ENCODE measurements around the gene NANP.

NANP gene

GRCh38 chr20:25571817-25572216, 52.0 kb downstream of the NANP start:
- DNase-seq = no peak

DNA sequence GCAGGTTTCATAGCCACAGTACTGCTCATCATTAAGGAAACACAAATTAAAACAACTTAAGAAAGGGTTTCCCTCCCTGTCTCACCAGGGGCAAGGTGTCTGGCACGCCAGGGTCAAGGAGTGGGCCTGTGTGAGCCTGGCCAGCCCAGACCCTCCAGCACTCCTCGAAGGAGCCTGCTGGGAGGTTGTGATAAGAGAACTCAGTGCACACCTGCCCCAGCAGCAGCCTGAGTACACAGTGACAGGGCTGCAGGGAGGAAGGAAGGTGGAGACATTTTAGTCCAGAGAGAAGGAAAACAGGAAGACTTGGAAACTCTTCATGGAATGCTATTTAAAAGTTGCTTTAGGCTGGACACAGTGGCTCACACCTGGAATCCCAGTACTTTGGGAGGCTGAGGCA, 52.6 kb downstream of the NANP start:
- DNase-seq = no peak

- DNase-seq = no peak
Observed at GRCh38 chr20:25570148-25570530, 53.7 kb downstream of the NANP start.

GRCh38 chr20:25567286-25567685, 56.5 kb downstream of the NANP start:
- no peak for DNase-seq

DNA sequence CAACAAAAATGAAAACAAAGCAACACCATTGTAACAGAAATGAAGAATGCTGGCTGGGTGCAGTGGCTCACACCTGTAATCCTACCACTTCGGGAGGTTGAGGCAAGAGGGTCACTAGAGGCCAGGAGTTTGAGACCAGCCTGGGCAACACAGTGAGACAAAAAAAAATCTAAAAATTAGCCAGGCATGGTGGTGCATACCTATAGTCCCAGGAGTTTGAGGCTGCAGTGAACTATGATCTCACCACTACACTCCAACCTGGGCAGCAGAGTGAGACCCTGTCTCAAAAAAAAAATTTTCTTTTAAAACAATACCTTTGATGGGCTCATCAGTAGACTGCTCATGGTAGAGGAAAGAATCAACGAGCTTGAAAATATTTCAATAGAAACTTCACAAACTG, 57.0 kb downstream of the NANP start:
- DNase-seq = no peak

DNA sequence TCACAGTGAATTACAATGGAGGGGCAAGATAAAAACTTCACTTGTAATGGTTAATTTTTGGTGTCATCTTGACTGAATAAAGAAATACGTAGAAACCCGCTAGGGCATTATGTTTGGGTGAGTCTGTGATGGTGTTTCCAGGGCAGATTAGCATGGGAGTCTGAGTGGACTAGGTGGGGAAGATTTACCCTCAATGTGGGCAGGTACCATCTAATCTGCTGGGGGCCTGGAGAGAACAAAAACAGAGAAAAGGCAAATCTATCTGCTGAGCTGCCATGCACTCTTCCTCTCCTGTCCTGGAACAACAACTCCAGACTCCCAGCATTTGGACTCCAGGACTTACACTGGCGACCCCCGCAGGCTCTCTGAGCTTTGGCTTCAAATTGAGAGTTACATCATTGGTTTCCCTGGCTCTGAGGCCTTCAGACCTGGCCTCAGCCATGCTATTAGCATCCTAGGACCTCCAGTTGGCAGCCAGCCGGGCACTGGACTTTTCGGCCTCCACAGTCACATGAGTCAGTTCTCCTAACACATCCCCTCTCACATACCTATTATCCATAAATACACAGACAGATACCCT, 58.1 kb downstream of the NANP start:
- DNase-seq = no peak

DNA sequence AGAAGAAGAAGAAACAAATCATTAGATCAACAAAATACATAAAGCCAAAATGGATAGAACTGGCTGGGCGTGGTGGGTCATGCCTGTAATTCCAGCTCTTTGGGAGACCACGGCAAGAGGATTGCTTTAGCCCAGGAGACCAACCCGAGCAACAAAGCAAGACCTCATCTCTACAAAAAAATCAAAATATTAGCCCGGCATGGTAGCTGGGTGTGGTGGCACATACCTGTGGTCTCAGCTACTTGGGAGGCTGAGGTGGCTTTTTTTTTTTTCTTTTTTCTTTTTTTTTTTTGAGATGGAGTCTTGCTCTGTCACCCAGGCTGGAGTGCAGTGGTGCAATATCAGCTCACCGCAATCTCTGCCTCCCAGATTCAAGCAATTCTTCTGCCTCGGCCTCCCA, 59.9 kb downstream of the NANP start:
- no peak for DNase-seq

DNA sequence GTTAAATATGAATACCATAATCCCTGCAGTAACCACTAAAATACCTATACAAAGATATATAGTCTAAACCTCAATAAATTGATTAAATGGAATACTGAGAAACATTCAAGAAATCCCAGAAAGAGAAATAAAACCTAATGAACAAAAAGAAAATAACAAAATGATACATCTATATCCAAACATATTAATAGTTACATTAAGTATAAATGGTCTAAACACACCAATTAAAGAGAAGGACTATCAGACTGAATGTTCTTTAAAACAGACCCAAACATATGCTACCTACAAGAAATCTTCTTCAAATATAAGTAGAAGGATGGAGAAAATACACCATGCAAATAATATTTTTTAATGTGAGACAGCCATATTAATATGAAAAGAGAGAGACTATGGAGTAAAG, 60.5 kb downstream of the NANP start:
- no peak for DNase-seq

Measured in amygdala (tissue), 56 donors.